ENCODE measurements around the gene TRIM7.
"Not testable (repeated sequence)": the region's sequence is repeated elsewhere in the genome, so short reads cannot be mapped to it uniquely, and the experiment has no call there.

Gene TRIM7

DNA sequence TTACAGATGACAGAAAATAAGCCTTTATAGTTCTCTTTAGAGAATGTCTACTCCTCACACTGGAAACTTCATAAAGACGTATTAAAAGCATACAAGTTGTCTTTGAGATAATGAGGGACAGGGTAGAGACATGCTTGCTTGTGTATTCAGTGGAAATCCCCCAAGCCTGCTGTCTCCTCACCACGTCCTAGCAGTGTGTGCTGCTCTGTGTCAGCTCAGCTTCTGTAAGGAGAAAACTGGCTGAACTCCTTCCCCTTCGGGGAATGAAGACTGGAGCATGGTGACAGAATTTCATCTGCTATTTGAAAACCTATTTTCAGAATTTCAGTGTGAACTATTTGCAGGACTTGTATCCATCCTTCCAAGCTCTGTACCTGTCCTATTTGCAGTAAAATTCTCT is 48.2 kb downstream of the TRIM7 start:
- no peak for DNase-seq (ENCODE audit: low read depth in 2 of 3, low spot score in 1 of 3)

DNA sequence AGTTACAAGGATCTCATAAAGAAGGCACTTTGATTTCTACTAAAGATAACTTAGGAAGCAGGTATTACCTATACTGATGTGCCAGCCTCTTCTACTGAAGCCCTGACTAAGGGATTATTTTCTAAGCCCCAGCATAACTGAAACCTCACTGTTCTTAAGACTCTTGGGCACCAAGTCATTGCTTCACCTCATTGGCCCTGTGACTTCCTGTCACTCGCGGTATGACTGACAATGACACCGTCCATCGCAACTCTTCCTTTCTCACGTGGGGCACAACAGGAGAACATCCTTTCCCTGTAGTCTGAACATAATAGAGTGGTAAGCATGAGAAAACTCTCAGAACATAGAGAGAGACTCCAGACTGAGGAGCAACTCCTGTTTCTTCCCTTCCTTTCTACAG is 51.2 kb downstream of the TRIM7 start:
- no peak for DNase-seq (ENCODE audit: low read depth in 2 of 3, low spot score in 1 of 3)

DNA sequence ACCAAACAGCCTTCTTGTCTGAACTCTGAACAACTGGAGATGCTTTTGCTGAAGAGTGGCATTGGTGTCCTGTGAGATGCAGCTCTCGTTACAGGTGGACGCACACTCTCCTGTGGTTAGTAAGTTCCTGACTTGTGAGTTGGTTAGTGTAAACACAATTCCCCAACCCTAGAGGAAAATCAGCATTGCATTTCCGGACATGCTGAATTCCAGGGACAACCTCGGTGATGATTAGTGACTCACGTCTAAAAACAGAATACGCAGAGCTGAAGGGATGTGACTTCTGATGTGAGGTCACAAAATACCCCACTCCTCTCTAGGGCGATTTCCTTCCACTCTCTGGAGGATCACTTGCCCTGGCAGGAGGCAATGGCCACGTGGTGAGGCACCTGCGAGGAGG is 52.6 kb downstream of the TRIM7 start:
- no peak for DNase-seq (ENCODE audit: low read depth in 2 of 3, low spot score in 1 of 3)

DNA sequence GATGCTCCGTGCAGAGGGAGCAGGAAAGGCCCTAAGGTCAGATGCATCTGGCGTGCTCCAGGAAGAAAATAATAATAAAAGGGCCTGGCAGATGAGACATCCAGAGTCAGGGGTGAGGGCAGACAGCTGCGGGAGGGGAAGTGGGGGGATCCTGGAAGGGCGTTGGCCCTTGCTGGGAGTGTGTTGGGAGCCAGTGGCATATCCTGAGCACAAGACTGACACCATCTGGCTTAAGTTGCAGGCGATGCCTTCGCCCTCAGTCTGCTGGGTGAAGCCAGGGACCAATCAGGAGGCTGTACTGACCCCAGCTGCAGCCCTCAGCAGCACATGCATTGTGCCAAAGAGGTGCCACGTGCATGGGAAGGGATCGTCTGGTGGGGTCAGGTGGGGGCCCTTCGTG is 53.9 kb downstream of the TRIM7 start:
- no peak for DNase-seq (ENCODE audit: low read depth in 2 of 3, low spot score in 1 of 3)

DNA sequence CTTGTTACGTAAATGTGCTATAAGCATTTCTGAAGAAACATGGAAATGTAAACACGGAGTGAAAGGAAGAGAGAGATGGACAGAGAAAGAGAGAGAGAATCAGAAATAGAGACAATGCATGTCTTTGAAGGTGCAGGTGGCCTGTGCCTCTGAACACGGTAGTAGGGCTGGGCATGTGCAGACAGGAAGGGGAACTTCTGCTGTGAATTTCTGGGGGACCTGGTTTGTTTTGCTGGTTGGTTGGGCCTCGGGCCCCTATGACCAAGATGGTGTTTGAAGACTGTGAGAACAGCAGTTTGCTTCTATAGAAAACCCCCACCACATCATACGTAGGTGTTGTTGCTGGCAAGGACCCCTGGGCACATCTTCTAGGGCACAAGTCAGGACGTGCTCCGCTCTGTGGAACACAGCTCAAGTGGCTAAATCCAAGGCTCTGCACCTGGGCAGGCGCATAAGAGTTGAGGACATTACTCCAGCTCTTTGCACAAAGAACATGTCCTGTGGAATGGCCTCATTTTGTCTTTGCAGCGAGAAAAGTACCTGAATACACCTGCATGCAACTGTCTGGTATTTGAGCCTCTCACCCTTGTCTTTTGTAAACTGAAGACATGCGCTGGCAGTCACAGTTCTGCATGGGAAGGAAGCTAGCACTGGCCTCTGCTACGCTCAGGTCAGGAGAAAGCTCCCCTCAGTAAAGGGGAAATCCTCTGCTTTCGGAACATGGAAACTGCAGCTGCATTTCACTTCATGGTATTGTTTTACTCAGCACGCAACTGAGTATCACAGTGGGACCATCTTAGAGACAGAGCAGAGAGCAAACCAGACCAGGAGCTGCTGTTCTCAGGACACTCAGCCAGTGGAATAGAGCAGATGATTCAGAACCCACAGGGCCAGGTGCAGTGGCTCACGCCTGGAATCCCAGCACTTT is 54.9 kb downstream of the TRIM7 start:
- no peak for DNase-seq (ENCODE audit: low read depth in 2 of 3, low spot score in 1 of 3)

DNA sequence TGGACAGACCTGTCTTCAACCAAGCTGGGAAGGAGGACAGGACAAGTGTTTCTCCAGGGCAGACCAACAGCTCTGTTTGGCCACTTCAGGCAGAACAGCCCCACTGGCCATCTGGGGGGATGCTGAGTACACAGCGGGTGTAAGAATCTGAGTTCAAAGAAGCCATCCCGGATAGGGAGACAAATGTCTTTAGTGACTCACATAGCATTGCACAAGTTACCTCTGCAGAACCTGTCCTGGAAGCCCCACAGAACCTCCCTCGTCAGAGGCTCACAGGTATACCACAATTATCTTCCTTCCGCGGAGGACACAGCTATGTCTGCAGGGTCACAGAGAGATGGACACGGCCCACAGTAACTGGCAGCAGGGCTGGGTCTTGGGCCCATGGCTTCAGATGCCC is 55.6 kb downstream of the TRIM7 start:
- no peak for DNase-seq (ENCODE audit: low read depth in 2 of 3, low spot score in 1 of 3)

DNA sequence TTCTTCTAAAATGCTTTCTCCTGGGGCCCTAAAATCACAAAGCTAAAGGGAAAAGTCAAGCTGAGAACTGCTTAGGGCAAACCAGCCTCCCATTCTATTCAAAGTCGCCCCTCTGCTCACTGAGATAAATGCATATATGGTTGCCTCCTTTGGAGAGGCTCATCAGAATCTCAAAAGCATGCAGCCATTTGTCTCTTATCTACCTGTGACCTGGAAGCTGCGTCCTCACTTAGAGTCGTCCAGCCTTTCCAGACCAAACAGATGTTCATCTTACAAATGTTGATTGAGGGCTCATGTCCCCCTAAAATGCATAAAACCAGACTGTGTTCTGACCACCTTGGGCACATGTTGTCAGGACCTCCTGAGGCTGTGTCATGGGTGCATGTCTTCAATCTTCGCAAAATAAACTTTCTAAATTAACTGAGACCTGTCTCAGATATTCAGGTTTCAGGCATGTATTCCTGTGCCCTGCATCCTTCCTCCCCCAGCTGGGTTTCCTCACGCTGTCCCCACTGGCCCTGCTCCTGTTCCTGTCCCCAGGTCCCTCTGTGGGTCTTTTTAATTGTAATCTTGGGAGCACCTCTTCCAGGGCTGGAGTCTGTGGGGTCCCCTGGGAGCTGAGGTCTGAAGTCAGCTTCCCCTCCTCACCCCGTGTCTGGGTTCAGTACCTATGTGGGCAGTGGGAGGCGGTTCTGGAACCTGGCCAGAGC is 57.9 kb downstream of the TRIM7 start, which contains the start of gene OR2V2:
OR2V2 (plus strand) TSS at position 660 of the 710 bp plus-strand sequence. CDS start 7,357 bp downstream, outside the sequence.
- not testable (repeated sequence) for DNase-seq (ENCODE audit: low read depth in 2 of 3, low spot score in 1 of 3)

DNA sequence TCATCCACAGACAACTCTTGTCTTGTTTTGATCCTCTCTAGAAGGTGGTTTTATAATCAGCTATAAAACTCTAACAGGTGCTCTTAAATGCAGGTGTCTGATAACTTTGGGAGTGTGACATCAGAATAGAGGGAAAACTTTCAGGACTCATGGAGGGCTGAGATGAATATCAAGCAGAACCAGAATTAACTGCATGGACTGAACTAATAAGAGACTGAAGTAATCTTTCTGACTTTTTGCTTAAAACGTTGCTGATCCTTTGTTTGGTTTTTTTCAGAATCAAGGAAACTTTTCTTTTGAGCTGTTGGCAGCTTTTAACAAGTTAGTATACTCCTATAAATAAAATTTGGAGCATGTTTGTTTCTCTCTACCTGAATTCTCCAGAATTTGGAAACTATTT is 59.9 kb downstream of the TRIM7 start:
- no peak for DNase-seq (ENCODE audit: low read depth in 2 of 3, low spot score in 1 of 3)
